ENCODE measurements around the gene ATP5ME. TPM values are rescaled to one million over a fixed set of nuclear protein-coding genes. Genes with fewer than 3 reads are reported as not detected.
"Not testable (repeated sequence)": the region's sequence is repeated elsewhere in the genome, so short reads cannot be mapped to it uniquely, and the experiment has no call there.

Gene ATP5ME
- total RNA-seq, 1 experiment from 2014 or later = 216 TPM

DNA sequence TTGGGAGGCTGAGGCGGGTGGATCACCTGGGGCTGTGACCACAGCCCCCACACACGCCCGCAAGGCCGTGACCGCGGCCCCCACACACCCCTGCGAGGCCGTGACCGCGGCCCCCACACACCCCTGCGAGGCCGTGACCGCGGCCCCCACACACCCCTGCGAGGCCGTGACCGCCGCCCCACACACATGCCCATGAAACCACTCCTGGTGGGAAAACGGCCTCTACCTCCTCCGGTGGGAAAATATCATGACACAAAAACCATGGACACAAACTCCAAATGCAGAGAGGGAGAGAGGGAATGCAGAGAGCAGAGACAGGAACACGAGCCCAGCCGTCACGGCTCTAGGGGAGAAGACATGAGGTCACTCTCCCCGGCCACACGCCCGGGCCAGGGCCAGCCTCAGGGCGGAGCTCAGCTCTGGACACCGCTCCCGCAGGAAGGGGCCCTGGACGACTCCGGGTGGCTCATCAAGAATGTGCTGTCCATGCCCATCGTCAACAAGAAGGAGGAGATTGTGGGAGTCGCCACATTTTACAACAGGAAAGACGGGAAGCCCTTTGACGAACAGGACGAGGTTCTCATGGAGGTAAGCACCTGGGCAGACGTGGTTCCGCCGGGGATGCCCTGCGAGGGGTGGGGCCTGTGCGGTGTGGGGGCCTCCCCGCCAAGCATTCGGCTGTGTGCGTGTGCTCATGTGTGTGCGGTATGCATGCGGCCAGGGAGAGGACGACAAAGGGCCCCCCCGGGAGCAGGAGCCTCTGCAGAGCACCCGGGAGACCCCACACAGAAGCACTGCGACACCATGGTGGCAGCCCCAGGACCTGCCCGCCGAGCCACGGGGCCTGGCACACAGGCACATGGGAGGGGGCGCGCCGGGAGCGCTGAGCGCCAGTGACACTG, 17.4 kb downstream of the ATP5ME start:
- DNase-seq (ENCODE audit: low read depth) = no peak

DNA sequence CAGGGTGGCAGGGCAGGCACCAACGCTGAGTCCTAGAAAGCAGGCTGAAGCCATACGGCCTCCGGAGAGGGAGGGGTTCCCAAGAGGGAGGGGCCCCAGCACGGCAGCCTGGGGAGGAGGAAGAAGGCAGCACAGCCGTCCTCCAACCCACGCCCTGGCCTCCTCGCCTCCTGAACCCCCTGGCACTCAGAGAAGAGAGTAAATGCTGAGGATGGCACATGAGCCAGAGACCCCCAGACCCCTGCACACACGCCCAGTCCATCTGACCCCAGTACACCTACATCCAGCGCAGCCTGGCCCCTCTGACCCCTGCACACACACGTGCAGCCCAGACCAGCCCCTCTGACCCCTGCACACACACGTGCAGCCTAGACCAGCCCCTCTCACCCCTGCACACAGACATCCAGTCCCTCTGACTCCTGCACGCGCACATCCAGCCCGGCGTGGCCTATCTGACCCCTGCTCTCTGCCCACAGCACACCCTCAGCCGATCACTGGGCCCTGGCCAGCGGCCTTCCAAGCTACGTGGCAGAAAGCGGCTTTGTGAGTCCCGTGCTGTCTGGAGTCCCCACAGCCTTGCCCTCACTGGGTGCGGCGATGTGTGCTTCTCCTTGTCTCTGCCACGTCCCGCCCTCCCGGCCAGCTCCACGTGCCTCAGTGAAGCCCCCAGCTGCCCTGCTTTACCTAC, 18.5 kb downstream of the ATP5ME start:
- DNase-seq (ENCODE audit: low read depth) = no peak

DNA sequence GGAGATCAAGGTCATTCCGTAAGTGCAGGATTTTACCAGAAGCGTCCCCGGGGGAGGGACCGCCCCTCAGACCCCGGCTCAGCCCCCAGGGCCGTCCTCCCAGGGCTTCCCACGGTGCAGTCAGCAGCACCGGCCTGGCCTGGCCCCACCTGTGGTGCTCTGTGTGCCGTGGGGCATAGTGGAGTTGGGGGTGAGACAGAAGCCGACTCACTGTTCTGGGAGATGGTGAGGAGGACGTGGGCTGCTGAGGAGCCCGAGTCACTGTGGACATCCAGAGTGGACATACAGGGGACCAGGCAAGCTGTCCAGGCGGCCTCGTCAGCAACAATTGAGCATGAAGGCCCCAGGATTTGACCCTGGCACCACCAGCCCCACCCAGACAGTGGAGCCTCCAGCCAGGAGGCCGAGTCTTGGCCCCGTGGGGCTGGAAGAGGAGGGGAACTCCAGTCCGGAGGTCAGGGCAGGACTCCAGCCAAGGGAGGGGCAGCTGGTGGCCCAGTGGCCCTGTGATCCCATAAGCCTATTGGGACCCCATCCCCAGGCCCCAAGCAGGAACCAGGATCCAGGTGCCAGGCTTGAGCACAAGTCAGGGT, 19.1 kb downstream of the ATP5ME start:
- DNase-seq (ENCODE audit: low read depth) = no peak

DNA sequence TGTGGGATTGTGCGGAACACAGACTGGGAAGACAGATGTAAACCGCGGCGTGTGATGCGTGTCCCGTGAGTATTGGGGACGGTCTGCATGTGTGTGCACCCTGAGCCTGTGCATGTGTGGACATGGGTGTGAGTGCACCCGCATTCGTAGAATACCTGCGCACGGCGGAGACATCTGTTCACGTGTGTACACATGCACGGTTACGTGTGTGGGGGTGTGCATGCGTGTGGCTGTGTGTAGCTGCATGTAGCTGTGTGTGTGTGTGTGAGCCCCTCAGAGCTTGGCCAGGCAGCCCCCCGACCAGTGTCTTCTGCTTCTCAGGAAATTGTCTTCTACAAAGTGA, 19.6 kb downstream of the ATP5ME start:
- no peak for DNase-seq (ENCODE audit: low read depth)

DNA sequence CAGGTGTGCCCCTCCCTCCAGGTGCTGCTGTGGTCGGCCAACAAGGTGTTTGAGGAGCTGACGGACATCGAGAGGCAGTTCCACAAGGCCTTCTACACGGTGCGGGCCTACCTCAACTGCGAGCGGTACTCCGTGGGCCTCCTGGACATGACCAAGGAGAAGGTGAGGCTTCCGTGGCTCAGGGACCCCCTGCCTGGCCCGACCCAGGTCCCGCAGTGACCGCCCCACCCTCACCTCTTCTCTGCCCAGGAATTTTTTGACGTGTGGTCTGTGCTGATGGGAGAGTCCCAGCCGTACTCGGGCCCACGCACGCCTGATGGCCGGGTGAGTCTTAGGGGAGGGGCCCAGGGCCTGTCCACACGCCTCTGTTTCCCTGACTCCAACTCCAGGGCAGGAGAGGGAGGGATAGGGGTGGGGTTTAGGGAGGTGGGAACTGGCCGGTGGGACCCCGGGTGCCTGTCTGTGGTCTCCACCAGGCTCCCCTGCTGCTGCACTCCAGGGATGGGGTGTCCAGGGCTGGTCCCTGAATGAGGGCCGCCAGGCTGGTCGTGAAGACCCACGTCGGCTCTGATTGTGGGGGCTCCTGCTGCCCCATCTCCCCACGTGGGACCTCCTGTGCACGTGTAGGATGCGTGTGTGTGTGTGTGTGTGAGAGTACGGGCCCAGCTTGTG, 20.1 kb downstream of the ATP5ME start:
- DNase-seq (ENCODE audit: low read depth) = no peak

DNA sequence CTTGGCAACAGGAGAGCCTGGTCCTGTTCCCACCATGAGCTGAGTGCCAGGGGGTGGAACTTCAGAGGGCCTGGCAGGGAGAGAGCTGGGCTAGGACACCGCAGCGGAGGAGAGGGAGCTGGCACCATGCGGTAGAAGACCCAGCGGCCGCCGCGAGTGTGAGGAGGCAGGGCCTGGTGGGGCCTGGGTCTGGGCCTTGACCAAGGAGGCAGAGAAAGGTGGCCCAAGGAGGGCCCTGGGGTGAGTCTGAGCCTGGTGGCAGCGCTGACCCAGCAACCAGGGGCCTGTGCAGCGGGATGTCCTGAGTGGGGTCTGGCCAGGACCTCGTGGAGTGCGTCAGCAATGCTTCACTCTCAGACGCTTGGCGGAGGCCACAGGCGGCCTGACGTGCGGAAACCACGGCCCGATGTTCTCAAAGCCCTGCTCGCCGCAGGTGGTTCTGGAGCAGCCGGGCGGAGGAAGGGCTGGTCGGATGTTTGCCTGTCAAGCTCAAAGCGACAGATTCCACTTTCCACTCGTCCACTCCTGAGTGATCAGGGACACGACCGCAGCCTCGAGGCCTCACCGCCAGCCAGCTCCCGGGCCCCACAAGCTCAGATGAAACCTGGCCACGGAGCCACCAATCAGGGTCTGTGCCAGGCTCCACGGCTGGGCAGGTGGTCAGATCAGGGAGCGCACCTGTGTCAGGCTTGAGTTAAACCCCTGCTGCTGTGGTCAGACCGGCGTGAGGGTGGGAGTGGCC, 20.8 kb downstream of the ATP5ME start:
- no peak for DNase-seq (ENCODE audit: low read depth)

DNA sequence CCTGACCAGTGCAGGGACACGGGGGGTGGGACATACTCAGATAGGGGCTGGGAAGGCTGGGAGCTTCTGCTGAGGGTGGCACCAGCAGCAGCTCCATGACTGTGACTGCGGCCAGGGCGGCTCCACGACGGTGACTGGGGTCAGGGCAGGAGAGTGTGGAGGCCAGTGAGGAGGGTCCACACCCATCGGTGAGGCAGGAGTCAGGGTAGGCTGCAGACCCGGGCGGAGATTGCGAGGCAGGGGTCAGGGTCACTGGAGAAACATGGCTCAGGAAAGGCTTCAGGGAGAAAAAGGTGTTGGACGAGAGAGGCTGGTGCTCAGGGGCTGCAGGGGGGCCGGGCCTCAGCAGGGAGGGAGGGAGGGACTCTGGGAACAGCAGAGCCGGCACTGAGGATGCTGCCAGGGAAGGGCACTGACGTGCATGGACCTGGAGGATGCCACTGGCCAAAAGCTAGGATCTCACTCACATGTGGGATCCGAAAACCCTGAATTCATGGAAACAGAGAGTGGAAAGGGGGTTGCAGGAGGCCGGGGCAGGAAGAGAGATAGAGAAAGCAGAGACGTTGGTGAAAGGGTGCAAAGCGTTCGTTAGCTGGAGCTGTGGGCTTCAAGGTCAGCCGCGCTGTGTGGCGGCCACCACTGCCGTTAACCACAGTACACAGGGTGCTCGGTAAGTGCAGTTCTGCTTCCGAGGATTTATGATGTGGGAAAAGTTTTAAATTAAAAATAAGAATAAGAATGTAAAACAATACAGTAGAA, 22.0 kb downstream of the ATP5ME start:
- no peak for DNase-seq (ENCODE audit: low read depth)

DNA sequence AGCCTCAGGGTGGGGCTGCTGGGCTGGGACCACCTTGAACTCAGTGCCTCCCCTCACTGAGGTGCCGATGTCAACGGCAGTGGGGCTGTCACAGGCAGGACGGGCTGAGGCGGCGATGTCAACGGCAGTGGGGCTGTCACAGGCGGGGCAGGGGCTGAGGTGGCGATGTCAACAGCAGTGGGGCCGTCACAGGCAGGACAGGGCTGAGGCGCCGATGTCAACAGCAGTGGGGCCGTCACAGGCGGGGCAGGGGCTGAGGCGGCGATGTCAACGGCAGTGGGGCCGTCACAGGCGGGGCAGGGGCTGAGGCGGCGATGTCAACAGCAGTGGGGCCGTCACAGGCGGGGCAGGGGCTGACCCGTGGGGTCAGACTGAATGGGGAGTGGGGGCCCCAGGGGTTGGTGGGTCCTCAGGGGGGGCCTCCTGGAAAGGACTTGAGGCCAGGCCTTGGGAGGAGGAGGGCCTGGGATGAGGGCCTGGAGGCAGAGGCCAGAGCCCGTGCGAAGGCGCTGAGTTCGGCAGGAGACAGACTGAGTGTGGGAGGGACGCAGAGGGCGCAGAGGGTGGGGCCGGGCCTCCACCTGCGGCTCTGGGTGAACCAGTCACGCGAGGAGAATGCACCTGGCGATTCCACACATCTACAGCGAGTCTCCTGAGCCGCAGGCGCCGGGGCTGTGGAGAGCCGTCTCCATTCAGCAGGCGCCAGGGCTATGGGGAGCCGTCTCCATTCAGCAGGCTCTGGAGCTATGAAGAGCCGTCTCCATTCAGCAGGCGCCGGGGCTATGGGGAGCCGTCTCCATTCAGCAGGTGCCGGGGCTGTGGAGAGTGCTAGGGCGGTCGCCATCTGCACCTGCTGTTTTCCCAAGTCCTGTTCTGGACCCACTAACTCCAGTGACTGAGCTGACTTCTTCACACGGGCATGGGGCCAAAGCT, 22.9 kb downstream of the ATP5ME start:
- DNase-seq (ENCODE audit: low read depth) = no peak

DNA sequence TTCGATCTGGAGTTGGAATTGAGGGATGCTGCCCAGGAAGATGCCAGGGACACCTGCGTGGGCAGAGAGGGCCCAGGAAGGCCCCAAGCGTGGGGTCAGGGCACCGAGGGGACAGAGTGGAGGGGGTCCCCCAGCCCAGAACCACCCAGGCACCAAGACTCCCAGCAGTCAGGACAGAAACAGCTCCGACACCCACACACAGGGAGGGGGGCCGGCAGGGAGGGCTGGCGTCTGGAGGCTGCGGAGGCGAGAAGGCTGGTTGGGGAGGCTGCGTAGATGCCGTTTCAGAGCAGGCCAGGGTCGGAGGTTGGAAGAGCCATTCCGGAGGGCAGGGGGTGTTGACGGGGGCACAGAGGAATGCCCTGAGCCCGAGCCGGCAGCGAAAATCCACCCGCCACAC, 23.6 kb downstream of the ATP5ME start:
- no peak for DNase-seq (ENCODE audit: low read depth)

DNA sequence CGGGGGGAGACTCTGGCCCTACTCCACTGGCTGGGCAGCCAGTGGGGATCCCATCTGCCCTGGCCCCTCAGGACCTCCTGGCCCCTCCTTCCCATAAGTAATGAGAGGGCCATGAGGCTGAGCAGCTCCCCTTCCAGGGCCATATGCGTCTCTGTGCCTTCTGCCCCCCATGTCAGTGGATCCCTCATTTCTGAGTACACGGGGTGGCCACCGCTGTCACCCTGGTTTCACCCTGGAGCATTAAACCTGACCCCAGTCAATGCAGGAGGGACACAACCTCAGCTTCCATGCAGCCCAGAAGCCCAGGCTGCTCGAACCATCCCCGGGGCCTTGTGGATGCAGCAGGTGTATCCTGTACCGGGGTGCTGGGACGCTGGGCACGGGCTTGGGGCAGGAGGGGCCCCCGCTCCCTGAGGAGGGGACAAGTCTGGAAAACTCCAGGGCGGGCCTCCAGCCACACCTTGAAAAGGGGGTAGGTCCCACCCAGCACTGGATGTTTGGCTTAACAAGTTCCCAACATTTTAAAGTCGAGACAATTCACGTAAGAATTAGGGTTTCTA, 24.2 kb downstream of the ATP5ME start:
- no peak for DNase-seq (ENCODE audit: low read depth)

DNA sequence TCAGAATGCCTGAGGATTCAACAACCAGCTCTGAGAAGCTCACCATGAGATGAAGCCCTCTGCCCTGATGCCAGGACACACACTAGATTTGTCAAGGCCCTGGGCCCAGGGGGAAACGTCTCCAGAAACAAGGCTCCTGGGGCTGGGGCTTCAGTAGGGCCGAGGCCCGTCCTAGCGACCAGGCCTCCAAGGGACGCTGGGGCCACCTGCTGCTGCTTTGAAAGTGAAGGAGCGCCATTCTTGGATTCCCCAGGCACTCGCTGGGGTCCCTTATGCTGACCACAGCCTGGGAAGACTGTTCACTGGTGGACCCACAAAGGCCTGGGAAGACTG, 24.8 kb downstream of the ATP5ME start:
- no peak for DNase-seq (ENCODE audit: low read depth)

DNA sequence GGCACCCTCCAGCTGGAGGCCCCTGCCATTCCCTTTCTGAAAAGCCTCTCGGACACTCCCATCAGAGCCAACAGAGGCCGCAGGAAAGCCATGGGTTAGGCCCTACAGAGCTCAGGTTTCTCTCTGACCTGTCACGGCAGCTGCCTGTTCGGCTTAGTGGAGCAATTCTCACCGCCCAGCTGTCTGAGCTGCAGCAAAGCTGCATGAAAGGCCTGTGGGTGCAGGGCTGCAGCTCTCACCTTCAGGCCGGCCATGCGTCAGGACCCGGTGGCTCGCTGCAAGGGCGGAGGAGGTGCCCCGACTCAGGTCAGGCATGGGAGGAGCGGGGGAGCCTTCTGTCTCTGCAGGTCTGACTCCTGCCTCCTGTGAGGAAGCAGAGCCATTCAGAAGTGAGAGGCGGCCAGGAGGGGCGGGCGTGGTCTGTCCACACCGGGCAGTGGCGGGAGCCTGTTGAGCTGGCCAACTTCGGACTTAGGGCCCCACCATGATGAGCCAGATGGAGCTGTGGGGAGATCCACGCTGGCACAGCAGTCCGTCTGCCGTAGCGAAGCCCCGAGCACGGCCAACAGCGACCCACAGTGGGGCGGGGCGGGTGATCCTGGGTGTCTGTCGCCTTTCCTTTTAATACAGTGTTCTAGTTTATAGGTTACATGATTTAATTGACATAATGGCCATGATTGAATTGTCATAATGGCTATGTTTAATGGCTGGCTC, 25.3 kb downstream of the ATP5ME start:
- no peak for DNase-seq (ENCODE audit: low read depth)

DNA sequence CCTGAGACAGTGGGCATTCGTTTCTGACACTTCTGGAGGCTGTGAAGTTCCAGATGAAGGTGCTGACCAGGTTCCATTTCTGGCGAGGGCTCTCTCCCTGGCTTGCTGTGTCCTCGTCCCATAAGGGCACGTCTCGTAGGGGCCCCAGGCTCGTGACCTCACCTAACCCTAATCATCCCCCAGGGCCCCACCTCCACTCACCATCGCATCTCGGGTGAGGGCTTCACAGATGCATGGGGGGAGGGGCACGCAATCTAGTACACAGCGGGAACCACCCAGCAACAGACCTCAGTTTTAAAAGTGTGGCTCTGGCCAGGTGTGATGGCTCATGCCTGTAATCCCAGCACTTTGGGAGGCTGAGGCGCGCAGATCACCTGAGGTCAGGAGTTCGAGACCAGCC, 26.6 kb downstream of the ATP5ME start:
- DNase-seq (ENCODE audit: low read depth) = no peak

DNA sequence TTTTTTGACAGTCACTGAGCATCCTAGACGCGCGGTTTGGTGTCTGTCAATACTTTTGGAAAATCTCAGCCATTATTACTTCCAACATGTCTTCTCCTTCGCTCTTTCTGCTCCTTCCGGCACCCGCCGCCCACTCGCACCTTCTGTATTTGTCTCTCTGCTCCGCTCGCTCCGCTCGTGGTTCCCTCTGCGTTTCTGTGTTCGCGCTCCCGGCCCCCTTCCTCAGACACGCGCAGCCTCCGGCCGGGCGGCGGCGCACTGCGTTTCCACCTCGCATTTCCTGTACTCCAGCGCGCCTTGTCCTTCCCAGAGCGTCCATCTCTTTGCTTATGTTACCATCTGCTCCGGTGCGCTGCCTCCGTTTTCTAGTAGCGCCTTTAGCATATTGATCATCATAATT, 27.6 kb downstream of the ATP5ME start:
- DNase-seq (ENCODE audit: low read depth) = no peak

DNA sequence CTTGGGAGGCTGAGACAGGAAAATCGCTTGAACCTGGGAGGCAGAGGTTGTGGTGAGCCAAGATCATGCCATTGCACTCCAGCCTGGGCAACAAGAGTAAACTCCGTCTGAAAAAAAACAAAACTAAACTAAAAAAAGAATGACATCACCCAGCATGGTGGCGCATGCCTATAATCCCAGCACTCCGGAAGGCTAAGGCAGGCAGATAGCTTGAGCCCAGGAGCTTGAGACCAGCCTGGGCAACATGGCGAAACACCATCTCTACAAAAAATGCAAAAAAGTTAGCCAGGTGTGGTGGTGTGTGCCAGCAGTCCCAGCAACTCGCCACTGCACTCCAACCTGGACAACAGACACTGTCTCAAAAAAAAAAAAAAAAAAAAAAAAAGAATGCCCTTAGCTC, 31.7 kb downstream of the ATP5ME start:
- DNase-seq (ENCODE audit: low read depth) = not testable (repeated sequence)

DNA sequence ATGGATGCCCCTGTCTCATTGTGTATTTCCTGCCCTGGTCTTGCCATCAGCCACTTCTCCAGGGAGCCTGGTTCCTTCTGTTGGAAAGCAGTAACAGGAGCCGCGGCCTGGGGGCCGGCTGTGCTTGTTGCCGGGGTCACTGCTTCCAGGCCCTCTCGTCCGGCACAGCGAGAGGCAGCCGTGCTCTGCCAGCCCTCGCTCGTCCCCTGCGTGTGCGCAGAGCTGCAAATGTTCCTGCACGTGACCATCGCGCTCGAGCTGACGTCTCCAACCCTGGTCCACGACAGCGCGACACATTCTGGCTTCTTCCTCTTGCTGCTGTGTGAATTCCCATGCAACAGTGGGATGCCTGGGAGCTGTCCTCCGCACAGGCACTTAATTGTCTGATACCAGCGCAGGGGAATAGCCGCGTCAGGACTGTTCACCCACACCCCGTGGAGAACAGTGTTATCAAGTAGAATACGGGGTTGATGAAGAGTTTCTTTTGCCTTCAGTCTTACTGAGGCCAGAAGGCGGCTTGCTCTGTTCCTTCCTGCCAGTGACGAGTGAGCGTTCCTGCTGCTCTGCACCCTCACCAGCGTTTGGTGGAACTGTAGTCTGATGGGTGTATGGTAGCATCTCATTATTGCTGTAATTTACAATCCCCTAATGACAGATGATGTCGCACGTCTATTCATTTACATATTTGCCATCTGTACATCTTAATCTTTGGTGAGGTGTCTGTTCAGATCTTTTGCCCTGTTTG, 36.4 kb downstream of the ATP5ME start:
- DNase-seq (ENCODE audit: low read depth) = no peak

DNA sequence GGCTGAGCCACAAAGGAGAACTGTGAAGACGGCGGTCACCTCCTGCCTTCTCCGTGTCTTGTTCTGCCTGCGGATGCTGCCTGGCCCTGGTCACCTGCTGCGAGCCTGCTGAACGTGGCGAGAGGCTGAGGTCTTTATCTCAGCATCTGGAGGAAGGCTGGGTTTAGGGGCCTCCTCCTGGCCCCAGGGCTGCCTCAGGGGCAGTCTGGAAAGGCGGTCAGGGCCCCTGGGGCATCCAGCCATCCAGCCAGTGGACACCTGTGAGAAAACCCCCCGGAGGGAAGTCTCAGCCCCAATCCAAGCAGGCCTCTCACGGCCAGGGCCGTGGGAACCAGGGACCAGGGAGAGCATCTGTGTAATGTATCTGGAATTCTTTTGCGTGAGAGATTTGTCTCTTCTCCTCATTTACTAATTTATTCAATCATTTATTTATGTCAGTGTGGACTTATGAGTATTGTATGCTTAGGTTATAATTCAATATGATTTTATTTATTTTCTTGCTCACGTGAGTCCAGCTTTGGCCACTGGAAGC, 37.4 kb downstream of the ATP5ME start:
- DNase-seq (ENCODE audit: low read depth) = no peak
